KMS-11 (cell line): ENCODE measurements around the gene ABHD12.

Experiments used
- H2AFZ ChIP-seq: fragments of 200-600 bp; sonication (generic); 2 replicates; pipeline ENCODE4 v1.6.1; 2016; ENCODE audit warnings: antibody characterized with exemption, mixed run types, low read depth
- H3K27ac ChIP-seq: fragments of 200-600 bp; sonication (generic); 2 replicates; pipeline ENCODE4 v1.6.1; 2016; ENCODE audit warnings: mild to moderate bottlenecking, mixed run types
- H3K27me3 ChIP-seq: fragments of 200-600 bp; sonication (generic); 2 replicates; pipeline ENCODE4 v1.6.1; 2017; ENCODE audit warnings: mild to moderate bottlenecking, low read depth, mixed run types, moderate library complexity; ENCODE audit not compliant: insufficient read depth
- H3K36me3 ChIP-seq: fragments of 200-600 bp; sonication (generic); 2 replicates; pipeline ENCODE4 v1.6.1; 2017; ENCODE audit warnings: mild to moderate bottlenecking, mixed run types; ENCODE audit not compliant: insufficient read depth
- H3K4me1 ChIP-seq: fragments of 200-600 bp; sonication (generic); 2 replicates; pipeline ENCODE4 v1.6.1; 2016; ENCODE audit warnings: mild to moderate bottlenecking, low read depth, mixed run types; ENCODE audit not compliant: poor library complexity, severe bottlenecking
- H3K4me2 ChIP-seq: fragments of 200-600 bp; sonication (generic); 2 replicates; pipeline ENCODE4 v1.7.0; 2016; ENCODE audit warnings: mild to moderate bottlenecking, mixed run types
- H3K4me3 ChIP-seq: fragments of 200-600 bp; sonication (generic); IDR thresholded peaks from 2 replicates; pipeline ENCODE4 v1.6.1; 2017; ENCODE audit warnings: low read depth, low read length, mixed read lengths; ENCODE audit not compliant: insufficient read depth
- H3K79me2 ChIP-seq: fragments of 200-600 bp; sonication (generic); 2 replicates; pipeline ENCODE4 v1.6.1; 2016; ENCODE audit warnings: low read depth, mixed run types; ENCODE audit not compliant: insufficient read depth
- H3K9ac ChIP-seq: fragments of 200-600 bp; sonication (generic); 2 replicates; pipeline ENCODE4 v1.6.1; 2016; ENCODE audit warnings: mild to moderate bottlenecking, mixed run types
- H4K20me1 ChIP-seq: fragments of 200-600 bp; sonication (generic); 2 replicates; pipeline ENCODE4 v1.6.1; 2016; ENCODE audit warnings: mild to moderate bottlenecking, mixed run types; ENCODE audit not compliant: insufficient read depth
- CTCF ChIP-seq: fragments of 200-600 bp; sonication (generic); conservative IDR thresholded peaks from 2 replicates; pipeline ENCODE4 v1.6.1; 2017; ENCODE audit warnings: low read depth, mild to moderate bottlenecking, antibody characterized with exemption, low read length, moderate library complexity, mixed read lengths

Gene ABHD12

GRCh38 chr20:25376236-25376635 is 14.4 kb downstream of the ABHD12 start:
- H3K4me1 ChIP-seq: no peaks in the 10 kb centered on the region
- no peak overlapping the region for H3K27ac ChIP-seq
- H2AFZ ChIP-seq: no peak overlapping the region
- TF ChIP-seq CTCF: no peak
- H3K4me3 ChIP-seq: no peak overlapping the region
- no peaks in the 10 kb centered on the region for H4K20me1 ChIP-seq
- H3K36me3 ChIP-seq: no peaks in the 10 kb centered on the region
- no peaks in the 10 kb centered on the region for H3K27me3 ChIP-seq
- no peak overlapping the region for H3K9ac ChIP-seq
- peaks cover 70% of the 10 kb centered on the region for H3K79me2 ChIP-seq
- H3K4me2 ChIP-seq: no peak overlapping the region

GRCh38 chr20:25374842-25375241 is 15.8 kb downstream of the ABHD12 start:
- no peaks in the 10 kb centered on the region for H3K36me3 ChIP-seq
- H3K27ac ChIP-seq: no peak overlapping the region
- H3K4me2 ChIP-seq: no peak overlapping the region
- no peak for TF ChIP-seq CTCF
- H3K27me3 ChIP-seq: no peaks in the 10 kb centered on the region
- no peaks in the 10 kb centered on the region for H4K20me1 ChIP-seq
- no peak overlapping the region for H3K4me3 ChIP-seq
- H2AFZ ChIP-seq: no peak overlapping the region
- H3K9ac ChIP-seq: no peak overlapping the region
- peaks cover 56% of the 10 kb centered on the region; the same call in 1 of the 2 replicates for H3K79me2 ChIP-seq
- H3K4me1 ChIP-seq: no peaks in the 10 kb centered on the region

GRCh38 chr20:25372584-25373336 is 17.9 kb downstream of the ABHD12 start:
- H3K36me3 ChIP-seq: no peaks in the 10 kb centered on the region
- H3K27me3 ChIP-seq: no peaks in the 10 kb centered on the region
- TF ChIP-seq CTCF: no peak

GRCh38 chr20:25369971-25370370 is 20.7 kb downstream of the ABHD12 start:
- Histone ChIP-seq H3K27me3 (no peaks in the 10 kb centered on the region), H2AFZ (no peak overlapping the region), H3K4me2 (no peak overlapping the region), H3K79me2 (peaks cover 39% of the 10 kb centered on the region; the same call in 1 of the 2 replicates), H3K4me1 (no peaks in the 10 kb centered on the region), H3K36me3 (no peaks in the 10 kb centered on the region), H3K4me3 (no peak overlapping the region), H3K27ac (no peak overlapping the region), H4K20me1 (no peaks in the 10 kb centered on the region), H3K9ac (no peak overlapping the region)
- TF ChIP-seq CTCF: no peak

More at GRCh38 chr20:25372584-25373336, 17.9 kb downstream of the ABHD12 start:
- no peaks in the 10 kb centered on the region for H4K20me1 ChIP-seq
- H2AFZ ChIP-seq: no peak overlapping the region
- no peaks in the 10 kb centered on the region for H3K4me1 ChIP-seq
- H3K4me3 ChIP-seq: no peak overlapping the region
- no peak overlapping the region for H3K4me2 ChIP-seq
- H3K79me2 ChIP-seq: peaks cover 40% of the 10 kb centered on the region; the same call in 1 of the 2 replicates
- H3K9ac ChIP-seq: no peak overlapping the region
- H3K27ac ChIP-seq: no peak overlapping the region
